B cell (primary cell): ENCODE data around the gene THBD.

ENCODE experiments used
- EZH2 ChIP-seq: IDR thresholded peaks from 2 replicates; pipeline ENCODE4 v1.6.1; 2012; ENCODE audit warnings: borderline replicate concordance, low read depth, mild to moderate bottlenecking, moderate library complexity, low read length; ENCODE audit not compliant: insufficient read depth, poor library complexity, severe bottlenecking
- TF ChIP-seq, protein P1 (sequence below): fragments of 200-600 bp; IDR thresholded peaks from one replicate; pipeline ENCODE4 v1.8.0; 2022; ENCODE audit warnings: antibody characterized with exemption, mild to moderate bottlenecking

DNA sequence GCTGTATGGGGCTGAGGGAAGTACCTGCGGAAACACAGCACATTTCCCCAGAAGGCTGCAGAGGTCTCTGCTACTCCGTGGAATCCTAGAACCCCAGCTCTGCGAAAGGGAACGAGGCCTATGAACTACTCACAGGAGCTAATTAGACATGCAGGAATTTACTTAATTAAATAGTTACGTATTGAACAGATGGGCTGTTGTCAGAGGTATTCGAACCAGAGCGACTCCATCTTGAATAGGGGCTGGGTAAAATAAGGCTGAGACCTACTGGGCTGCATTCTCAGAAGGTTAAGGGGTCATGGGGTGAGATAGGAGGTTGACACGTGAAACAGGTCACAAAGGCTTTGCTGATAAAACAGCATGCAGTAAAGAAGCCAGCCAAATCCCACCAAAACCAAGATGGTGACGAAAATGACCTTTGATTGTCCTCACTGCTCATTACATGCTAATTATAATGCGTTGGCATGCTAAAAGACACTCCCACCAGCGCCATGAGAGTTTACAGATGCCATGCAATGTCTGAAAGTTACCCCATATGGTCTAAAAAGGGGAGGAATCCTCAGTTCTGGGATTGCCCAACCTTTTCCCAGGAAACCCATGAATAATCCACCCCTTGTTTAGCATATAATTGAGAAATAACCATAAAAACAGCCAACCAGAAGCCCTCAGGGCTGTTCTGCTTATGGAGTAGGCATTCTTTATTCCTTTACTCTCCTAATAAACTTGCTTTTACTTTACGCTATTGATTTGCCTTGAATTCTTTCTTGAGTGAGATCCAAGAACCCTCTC, 29.0 kb downstream of the THBD start:
- TF ChIP-seq EZH2 = no peak
- TF ChIP-seq, protein P1, sequence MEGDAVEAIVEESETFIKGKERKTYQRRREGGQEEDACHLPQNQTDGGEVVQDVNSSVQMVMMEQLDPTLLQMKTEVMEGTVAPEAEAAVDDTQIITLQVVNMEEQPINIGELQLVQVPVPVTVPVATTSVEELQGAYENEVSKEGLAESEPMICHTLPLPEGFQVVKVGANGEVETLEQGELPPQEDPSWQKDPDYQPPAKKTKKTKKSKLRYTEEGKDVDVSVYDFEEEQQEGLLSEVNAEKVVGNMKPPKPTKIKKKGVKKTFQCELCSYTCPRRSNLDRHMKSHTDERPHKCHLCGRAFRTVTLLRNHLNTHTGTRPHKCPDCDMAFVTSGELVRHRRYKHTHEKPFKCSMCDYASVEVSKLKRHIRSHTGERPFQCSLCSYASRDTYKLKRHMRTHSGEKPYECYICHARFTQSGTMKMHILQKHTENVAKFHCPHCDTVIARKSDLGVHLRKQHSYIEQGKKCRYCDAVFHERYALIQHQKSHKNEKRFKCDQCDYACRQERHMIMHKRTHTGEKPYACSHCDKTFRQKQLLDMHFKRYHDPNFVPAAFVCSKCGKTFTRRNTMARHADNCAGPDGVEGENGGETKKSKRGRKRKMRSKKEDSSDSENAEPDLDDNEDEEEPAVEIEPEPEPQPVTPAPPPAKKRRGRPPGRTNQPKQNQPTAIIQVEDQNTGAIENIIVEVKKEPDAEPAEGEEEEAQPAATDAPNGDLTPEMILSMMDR = no peak
